K562 (cell line): ENCODE measurements around the gene PCP2. TPM values are rescaled to one million over a fixed set of nuclear protein-coding genes. Genes with fewer than 3 reads are reported as not detected.

Experiments
- CCAR2 ChIP-seq: fragments of 200-400 bp; formaldehyde crosslinking; IDR thresholded peaks from 2 replicates; pipeline ENCODE4 v1.6.1; 2017; ENCODE audit warnings: mild to moderate bottlenecking, low read depth, low read length
- CEBPG ChIP-seq, 3 experiments: fragments of 200-800 bp in 1 of 3; sonication (Bioruptor generic) in 1 of 3; sonication (generic) in 1 of 3; formaldehyde crosslinking in 1 of 3; IDR thresholded peaks in 2 of 3; conservative IDR thresholded peaks in 1 of 3; 2 replicates each; pipeline versions ENCODE4 v1.6.1 to v1.8.0; 2016 to 2022; ENCODE audit warnings: missing compliant biosample characterization in 2 of 3, missing genetic modification characterization in 2 of 3, mild to moderate bottlenecking in 1 of 3, missing genetic modification reagents in 1 of 3
- CREM ChIP-seq: IDR thresholded peaks from 2 replicates; pipeline ENCODE4 v1.6.1; 2014; ENCODE audit warnings: antibody characterized with exemption, low read depth
- ELF2 ChIP-seq: fragments of 250-450 bp; sonication (Bioruptor Pico); IDR thresholded peaks from 2 replicates; pipeline ENCODE4 v1.5.0; 2021; ENCODE audit warnings: mild to moderate bottlenecking
- MAFK ChIP-seq: IDR thresholded peaks from 2 replicates; pipeline ENCODE4 v1.6.1; 2011; ENCODE audit warnings: low read length, improper control_type of control experiment
- NFE2 ChIP-seq: IDR thresholded peaks from 2 replicates; pipeline ENCODE4 v1.6.1; 2014; ENCODE audit warnings: antibody characterized with exemption, low read depth
- PHF20 ChIP-seq: fragments of 450-650 bp; IDR thresholded peaks from 2 replicates; pipeline ENCODE4 v1.6.1; 2018; ENCODE audit not compliant: partially characterized antibody
- POLR2AphosphoS5 ChIP-seq: IDR thresholded peaks from 2 replicates; pipeline ENCODE4 v1.6.1; 2011; ENCODE audit warnings: mild to moderate bottlenecking, low read depth, low read length, moderate library complexity; ENCODE audit not compliant: control insufficient read depth, insufficient read depth
- POLR2G ChIP-seq: fragments of 200-400 bp; formaldehyde crosslinking; IDR thresholded peaks from 2 replicates; pipeline ENCODE4 v1.6.1; 2017; ENCODE audit warnings: low read depth, mild to moderate bottlenecking, antibody characterized with exemption, low read length, moderate library complexity
- POLR2H ChIP-seq: IDR thresholded peaks from 2 replicates; pipeline ENCODE4 v1.6.1; 2016; ENCODE audit warnings: missing genetic modification characterization, low read depth, mild to moderate bottlenecking, control low read depth, missing compliant biosample characterization, moderate library complexity
- PTBP1 ChIP-seq: fragments of 200-400 bp; formaldehyde crosslinking; IDR thresholded peaks from 2 replicates; pipeline ENCODE4 v1.6.1; 2017; ENCODE audit warnings: low read depth, low read length
- PURB ChIP-seq: sonication (generic); formaldehyde crosslinking; IDR thresholded peaks from 2 replicates; pipeline ENCODE4 v1.9.0; 2021; ENCODE audit warnings: low read depth, mild to moderate bottlenecking, missing genetic modification reagents
- RFX5 ChIP-seq: IDR thresholded peaks from 2 replicates; pipeline ENCODE4 v1.6.1; 2011; ENCODE audit warnings: low read depth, mild to moderate bottlenecking, improper control_type of control experiment, low read length
- TBP ChIP-seq: optimal IDR thresholded peaks from 2 replicates; pipeline ENCODE3; 2011; ENCODE audit warnings: low read depth, low read length, improper control_type of control experiment
- TCF3 ChIP-seq: sonication (generic); formaldehyde crosslinking; IDR thresholded peaks from 2 replicates; pipeline ENCODE4 v1.4.0; 2020; ENCODE audit warnings: mild to moderate bottlenecking, missing genetic modification reagents
- TEAD4 ChIP-seq, 2 experiments: sonication (generic) in 1 of 2; formaldehyde crosslinking in 1 of 2; IDR thresholded peaks; 2 replicates each; pipeline versions ENCODE4 v1.6.1 to v1.8.0; 2012 to 2022; ENCODE audit warnings: borderline replicate concordance in 1 of 2, inconsistent platforms in 1 of 2, low read length in 1 of 2, mild to moderate bottlenecking in 1 of 2, missing genetic modification reagents in 1 of 2
- ZBED1 ChIP-seq: IDR thresholded peaks from 2 replicates; pipeline ENCODE4 v1.6.1; 2014
- polyA plus RNA-seq, 8 experiments: library from polyadenylated mRNA; depleted of rRNA in 4 of 8; stranded (reverse) in 5 of 8; unstranded in 3 of 8; fragments of >200 nt; fragmentation: Nextera tagmentation in 2 of 8; fragmentation: Illumina TruSeq in 1 of 8; extraction: Ambion mirVana in 2 of 8; extraction: Trizol in 1 of 8; gene quantifications; 2 replicates each; pipeline versions ENCODE4 v1.2.1 to v1.2.3, GENCODE V29; 2011 to 2014; ENCODE audit warnings: inconsistent platforms in 1 of 8, missing spikeins in 1 of 8
- total RNA-seq, 7 experiments: library from RNA; depleted of rRNA in 6 of 7; stranded (reverse); fragments of >200 nt in 6 of 7; fragmentation: Illumina TruSeq in 2 of 7; extraction: Trizol in 2 of 7; gene quantifications; 2 replicates each; pipeline versions ENCODE4 v1.2.1 to v1.2.3, GENCODE V29; 2011 to 2021; ENCODE audit warnings: low replicate concordance in 1 of 7
- TF ChIP-seq, protein P1 (sequence below): sonication (generic); formaldehyde crosslinking; IDR thresholded peaks from 2 replicates; pipeline ENCODE4 v1.8.1; 2023; ENCODE audit warnings: missing genetic modification reagents, mild to moderate bottlenecking, borderline replicate concordance
- TF ChIP-seq, protein P2 (sequence below): fragments of 200-800 bp; sonication (Bioruptor generic); IDR thresholded peaks from 2 replicates; pipeline ENCODE4 v1.6.1; 2017; ENCODE audit warnings: missing genetic modification characterization, missing compliant biosample characterization

PCP2 gene
- total and polyA plus RNA-seq, 9 of the 15 experiments (the other 6 are each of a cell fraction or from before 2014, with no cell fraction given) = 0.17 to 1.3 (median 0.49) TPM; not detected in 3

DNA sequence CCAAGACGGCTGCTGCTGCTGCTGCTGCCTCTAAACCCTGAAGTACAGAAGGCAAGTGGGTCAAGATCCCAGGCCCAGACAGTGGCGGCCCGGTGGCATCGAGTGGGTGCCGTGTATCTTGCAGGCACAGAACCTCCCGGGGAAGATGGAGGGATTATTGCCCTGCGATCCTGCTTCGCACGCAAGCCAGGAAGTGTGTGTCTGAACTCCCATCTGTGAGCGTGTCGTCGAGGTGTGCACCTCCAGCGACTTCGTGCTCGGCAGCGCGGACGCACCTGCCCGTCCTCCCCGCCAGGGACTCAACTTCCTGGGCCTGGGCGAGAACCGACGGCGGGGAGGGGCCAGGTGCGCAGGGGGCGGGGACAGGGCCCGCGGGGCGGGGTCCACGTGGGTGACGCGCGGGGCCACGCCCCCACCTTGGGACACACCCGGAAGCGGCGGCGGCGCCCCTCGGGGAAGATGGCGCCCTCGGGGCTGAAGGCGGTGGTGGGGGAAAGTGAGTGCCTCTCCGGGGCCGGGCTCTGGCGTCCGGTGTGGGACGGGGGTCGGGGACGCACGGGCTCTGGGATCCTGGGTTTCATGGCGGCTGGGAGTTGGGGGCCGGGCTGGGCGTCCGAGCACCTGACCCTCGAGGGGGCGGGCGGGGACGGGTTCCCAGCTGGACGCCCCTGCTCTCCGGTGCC lies 3.3 kb upstream of the PCP2 start, which contains the start of gene STXBP2 (continued):
- TF ChIP-seq, protein P1, sequence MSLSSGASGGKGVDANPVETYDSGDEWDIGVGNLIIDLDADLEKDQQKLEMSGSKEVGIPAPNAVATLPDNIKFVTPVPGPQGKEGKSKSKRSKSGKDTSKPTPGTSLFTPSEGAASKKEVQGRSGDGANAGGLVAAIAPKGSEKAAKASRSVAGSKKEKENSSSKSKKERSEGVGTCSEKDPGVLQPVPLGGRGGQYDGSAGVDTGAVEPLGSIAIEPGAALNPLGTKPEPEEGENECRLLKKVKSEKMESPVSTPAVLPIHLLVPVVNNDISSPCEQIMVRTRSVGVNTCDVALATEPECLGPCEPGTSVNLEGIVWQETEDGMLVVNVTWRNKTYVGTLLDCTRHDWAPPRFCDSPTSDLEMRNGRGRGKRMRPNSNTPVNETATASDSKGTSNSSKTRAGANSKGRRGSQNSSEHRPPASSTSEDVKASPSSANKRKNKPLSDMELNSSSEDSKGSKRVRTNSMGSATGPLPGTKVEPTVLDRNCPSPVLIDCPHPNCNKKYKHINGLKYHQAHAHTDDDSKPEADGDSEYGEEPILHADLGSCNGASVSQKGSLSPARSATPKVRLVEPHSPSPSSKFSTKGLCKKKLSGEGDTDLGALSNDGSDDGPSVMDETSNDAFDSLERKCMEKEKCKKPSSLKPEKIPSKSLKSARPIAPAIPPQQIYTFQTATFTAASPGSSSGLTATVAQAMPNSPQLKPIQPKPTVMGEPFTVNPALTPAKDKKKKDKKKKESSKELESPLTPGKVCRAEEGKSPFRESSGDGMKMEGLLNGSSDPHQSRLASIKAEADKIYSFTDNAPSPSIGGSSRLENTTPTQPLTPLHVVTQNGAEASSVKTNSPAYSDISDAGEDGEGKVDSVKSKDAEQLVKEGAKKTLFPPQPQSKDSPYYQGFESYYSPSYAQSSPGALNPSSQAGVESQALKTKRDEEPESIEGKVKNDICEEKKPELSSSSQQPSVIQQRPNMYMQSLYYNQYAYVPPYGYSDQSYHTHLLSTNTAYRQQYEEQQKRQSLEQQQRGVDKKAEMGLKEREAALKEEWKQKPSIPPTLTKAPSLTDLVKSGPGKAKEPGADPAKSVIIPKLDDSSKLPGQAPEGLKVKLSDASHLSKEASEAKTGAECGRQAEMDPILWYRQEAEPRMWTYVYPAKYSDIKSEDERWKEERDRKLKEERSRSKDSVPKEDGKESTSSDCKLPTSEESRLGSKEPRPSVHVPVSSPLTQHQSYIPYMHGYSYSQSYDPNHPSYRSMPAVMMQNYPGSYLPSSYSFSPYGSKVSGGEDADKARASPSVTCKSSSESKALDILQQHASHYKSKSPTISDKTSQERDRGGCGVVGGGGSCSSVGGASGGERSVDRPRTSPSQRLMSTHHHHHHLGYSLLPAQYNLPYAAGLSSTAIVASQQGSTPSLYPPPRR (CRISPR knock-in tag) = peak; percentile 78; the same call in 1 of the 2 replicates
- TF ChIP-seq TEAD4 (IDR thresholded peaks at IDR 0.05; ENCODE audit: low read length) (no peak), TEAD4 (CRISPR knock-in tag; IDR thresholded peaks at IDR 0.05; ENCODE audit: borderline replicate concordance) (no peak), PHF20 (peak; percentile 57), POLR2G (peak; percentile 86), POLR2H (tag) (peak; percentile 52; the same call in 1 of the 2 replicates), TCF3 (CRISPR knock-in tag) (peak; percentile 24; the same call in 1 of the 2 replicates), CREM (peak; percentile 77), CCAR2 (no peak), ZBED1 (0 out of 2 replicates have a peak, but pooled peaks have one; percentile 70), NFE2 (no peak), CEBPG (CRISPR knock-in tag; IDR thresholded peaks at IDR 0.05) (peak; percentile 47; the same call in 1 of the 2 replicates), CEBPG (tag; conservative IDR thresholded peaks at IDR 0.05 in 1 of 2, IDR thresholded peaks at IDR 0.05 in 1 of 2) (no peak; a peak in 1 of 4 replicates), POLR2AphosphoS5 (peak; percentile 62), ELF2 (CRISPR knock-in tag) (peak; percentile 94), PURB (CRISPR knock-in tag) (no peak), RFX5 (no peak), PTBP1 (no peak), TBP (peak; percentile 72), MAFK (no peak)
- TF ChIP-seq, protein P2, sequence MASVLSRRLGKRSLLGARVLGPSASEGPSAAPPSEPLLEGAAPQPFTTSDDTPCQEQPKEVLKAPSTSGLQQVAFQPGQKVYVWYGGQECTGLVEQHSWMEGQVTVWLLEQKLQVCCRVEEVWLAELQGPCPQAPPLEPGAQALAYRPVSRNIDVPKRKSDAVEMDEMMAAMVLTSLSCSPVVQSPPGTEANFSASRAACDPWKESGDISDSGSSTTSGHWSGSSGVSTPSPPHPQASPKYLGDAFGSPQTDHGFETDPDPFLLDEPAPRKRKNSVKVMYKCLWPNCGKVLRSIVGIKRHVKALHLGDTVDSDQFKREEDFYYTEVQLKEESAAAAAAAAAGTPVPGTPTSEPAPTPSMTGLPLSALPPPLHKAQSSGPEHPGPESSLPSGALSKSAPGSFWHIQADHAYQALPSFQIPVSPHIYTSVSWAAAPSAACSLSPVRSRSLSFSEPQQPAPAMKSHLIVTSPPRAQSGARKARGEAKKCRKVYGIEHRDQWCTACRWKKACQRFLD (CRISPR knock-in tag) = peak; percentile 37; the same call in 1 of the 2 replicates
